ENCODE measurements around the gene YARS2.

The YARS2 gene

GRCh38 chr12:32755654-32756475, at the start of gene YARS2:
Gene YARS2 (minus strand): TSS chr12:32755897. CDS start chr12:32755874, 23 bp downstream.
- peak; percentile 70 to 72 for DNase-seq (ENCODE audit: low read depth in 1 of 2, low spot score in 1 of 2)

- DNase-seq (ENCODE audit: low read depth in 1 of 2, low spot score in 1 of 2), result no peak
These were observed 48.6 kb upstream of the YARS2 start for GRCh38 chr12:32804301-32804700.

- DNase-seq (ENCODE audit: low read depth in 1 of 2, low spot score in 1 of 2), result no peak
These were observed 45.7 kb upstream of the YARS2 start for GRCh38 chr12:32801269-32801980.

GRCh38 chr12:32794281-32794680, 38.6 kb upstream of the YARS2 start:
- no peak for DNase-seq (ENCODE audit: low read depth in 1 of 2, low spot score in 1 of 2)

GRCh38 chr12:32789916-32790315, 34.2 kb upstream of the YARS2 start:
- DNase-seq (ENCODE audit: low read depth in 1 of 2, low spot score in 1 of 2), result no peak

- DNase-seq (ENCODE audit: low read depth in 1 of 2, low spot score in 1 of 2), result no peak
These were observed 33.7 kb upstream of the YARS2 start for GRCh38 chr12:32789446-32789845.

GRCh38 chr12:32788405-32788804, 32.7 kb upstream of the YARS2 start:
- DNase-seq (ENCODE audit: low read depth in 1 of 2, low spot score in 1 of 2), result no peak

GRCh38 chr12:32785557-32785956, 29.9 kb upstream of the YARS2 start:
- DNase-seq (ENCODE audit: low read depth in 1 of 2, low spot score in 1 of 2), result no peak

- DNase-seq (ENCODE audit: low read depth in 1 of 2, low spot score in 1 of 2), result no peak
These were observed 27.3 kb upstream of the YARS2 start for GRCh38 chr12:32783029-32783428.

- DNase-seq (ENCODE audit: low read depth in 1 of 2, low spot score in 1 of 2), result no peak
These were observed 24.4 kb upstream of the YARS2 start for GRCh38 chr12:32780071-32780470.

- no peak for DNase-seq (ENCODE audit: low read depth in 1 of 2, low spot score in 1 of 2)
These were observed 22.0 kb upstream of the YARS2 start for GRCh38 chr12:32777691-32778175.

- no peak for DNase-seq (ENCODE audit: low read depth in 1 of 2, low spot score in 1 of 2)
These were observed 21.5 kb upstream of the YARS2 start for GRCh38 chr12:32777159-32777558.

- no peak for DNase-seq (ENCODE audit: low read depth in 1 of 2, low spot score in 1 of 2)
These were observed 20.6 kb upstream of the YARS2 start for GRCh38 chr12:32776258-32776657.

- DNase-seq (ENCODE audit: low read depth in 1 of 2, low spot score in 1 of 2), result no peak
These were observed 18.0 kb upstream of the YARS2 start for GRCh38 chr12:32773691-32774090.

GRCh38 chr12:32770141-32770540, 14.4 kb upstream of the YARS2 start:
- DNase-seq (ENCODE audit: low read depth in 1 of 2, low spot score in 1 of 2), result no peak

GRCh38 chr12:32768518-32768917, 12.8 kb upstream of the YARS2 start:
- no peak for DNase-seq (ENCODE audit: low read depth in 1 of 2, low spot score in 1 of 2)

- DNase-seq (ENCODE audit: low read depth in 1 of 2, low spot score in 1 of 2), result no peak
These were observed 10.2 kb upstream of the YARS2 start for GRCh38 chr12:32765906-32766305.

GRCh38 chr12:32761716-32762115, 6.0 kb upstream of the YARS2 start:
- no peak for DNase-seq (ENCODE audit: low read depth in 1 of 2, low spot score in 1 of 2)

- no peak for DNase-seq (ENCODE audit: low read depth in 1 of 2, low spot score in 1 of 2)
These were observed 1.5 kb upstream of the YARS2 start for GRCh38 chr12:32757157-32757556.

- no peak for DNase-seq (ENCODE audit: low read depth in 1 of 2, low spot score in 1 of 2)
These were observed 874 bp upstream of the YARS2 start for GRCh38 chr12:32756476-32757066.

- DNase-seq (ENCODE audit: low read depth in 1 of 2, low spot score in 1 of 2), result peak; percentile 38 to 51
These were observed 545 bp downstream of the YARS2 start for GRCh38 chr12:32755051-32755653.

Data from stimulated activated CD4-positive, alpha-beta T cell treated with anti-CD3 and anti-CD28 coated beads, Interleukin-15, amount 100 ng/mL, for 1 hour (primary cell).